Hematopoietic multipotent progenitor cell treated with erythropoietin and hydrocortisone succinate and interleukin-3 and kit ligand, for 15 days (in vitro differentiated cells): ENCODE measurements around the gene OTUD3.
"Not testable (repeated sequence)": the region's sequence is repeated elsewhere in the genome, so short reads cannot be mapped to it uniquely, and the experiment has no call there.

ENCODE experiments used
- DNase-seq: peaks from one replicate; pipeline ENCODE4 v3.0.0-alpha.2; 2015; ENCODE audit warnings: low spot score

The OTUD3 gene

GRCh38 chr1:19882111-19883071 lies at the start of gene OTUD3:
OTUD3 (plus strand) TSS chr1:19882395; CDS start chr1:19882514, 119 bp downstream.
- peak; percentile 98 for DNase-seq

- DNase-seq, result no peak
Observed at GRCh38 chr1:19835578-19835977, 46.6 kb upstream of the OTUD3 start.

GRCh38 chr1:19837866-19838265 lies 44.3 kb upstream of the OTUD3 start:
- no peak for DNase-seq

- no peak for DNase-seq
Observed at GRCh38 chr1:19840228-19840627, 42.0 kb upstream of the OTUD3 start.

GRCh38 chr1:19844731-19845495 lies 37.3 kb upstream of the OTUD3 start:
- no peak for DNase-seq

GRCh38 chr1:19845555-19845954 lies 36.6 kb upstream of the OTUD3 start:
- DNase-seq, result no peak

- DNase-seq, result no peak
Observed at GRCh38 chr1:19846338-19846737, 35.9 kb upstream of the OTUD3 start.

- DNase-seq, result not testable (repeated sequence)
Observed at GRCh38 chr1:19847334-19847733, 34.9 kb upstream of the OTUD3 start.

GRCh38 chr1:19849307-19849706 lies 32.9 kb upstream of the OTUD3 start:
- not testable (repeated sequence) for DNase-seq

GRCh38 chr1:19850214-19850613 lies 32.0 kb upstream of the OTUD3 start:
- no peak for DNase-seq

GRCh38 chr1:19852036-19852435 lies 30.2 kb upstream of the OTUD3 start:
- no peak for DNase-seq

GRCh38 chr1:19854866-19855265 lies 27.3 kb upstream of the OTUD3 start:
- DNase-seq, result no peak

GRCh38 chr1:19858893-19859292 lies 23.3 kb upstream of the OTUD3 start:
- DNase-seq, result no peak

GRCh38 chr1:19859876-19860275 lies 22.3 kb upstream of the OTUD3 start:
- no peak for DNase-seq

GRCh38 chr1:19860418-19860817 lies 21.8 kb upstream of the OTUD3 start:
- DNase-seq, result no peak

- no peak for DNase-seq
Observed at GRCh38 chr1:19861034-19861433, 21.2 kb upstream of the OTUD3 start.

GRCh38 chr1:19861842-19862530 lies 20.2 kb upstream of the OTUD3 start:
- no peak for DNase-seq

- DNase-seq, result no peak
Observed at GRCh38 chr1:19862944-19863343, 19.3 kb upstream of the OTUD3 start.

- DNase-seq, result no peak
Observed at GRCh38 chr1:19864570-19865160, 17.5 kb upstream of the OTUD3 start.

GRCh38 chr1:19866029-19866428 lies 16.2 kb upstream of the OTUD3 start:
- DNase-seq, result no peak

GRCh38 chr1:19866758-19867157 lies 15.4 kb upstream of the OTUD3 start:
- no peak for DNase-seq

GRCh38 chr1:19868575-19868974 lies 13.6 kb upstream of the OTUD3 start:
- not testable (repeated sequence) for DNase-seq
